IMR-90 (cell line): Measurements from ENCODE around the gene MLLT10. TPM values are rescaled to one million over a fixed set of nuclear protein-coding genes. Genes with fewer than 3 reads are reported as not detected.

Experiments used
- ATAC-seq: fragments of 200-7000 bp; cut with Tn5 transposase; 2 replicates; pipeline ENCODE4 v1.9.1; 2020; ENCODE audit warnings: low read depth, mild to moderate bottlenecking, moderate library complexity
- BruUV-seq: library from RNA; stranded (reverse); fragments of 400-500 nt; replicated peaks from 2 replicates; lab custom pipeline; 2021; lab: Mats Ljungman, UMichigan
- CTCF ChIA-PET: fragments of 300-600 bp; formaldehyde crosslinking; extraction: SDS; loops from one replicate; lab custom pipeline; 2021; ENCODE audit warnings: antibody characterized with exemption; lab: Yijun Ruan, JAX
- POLR2A ChIA-PET: fragments of 300-600 bp; sonication (Branson Sonifier 250); formaldehyde crosslinking; loops from one replicate; lab custom pipeline; 2022; ENCODE audit warnings: antibody characterized with exemption; ENCODE audit not compliant: unreplicated experiment; lab: Charles Lee
- DNase-seq: peaks from one replicate; pipeline ENCODE4 v3.0.0; 2013
- H2AFZ ChIP-seq: replicated peaks from 2 replicates; pipeline ENCODE3; 2013; ENCODE audit warnings: low read length, mild to moderate bottlenecking; ENCODE audit not compliant: poor library complexity
- H2AK5ac ChIP-seq: 2 replicates; pipeline ENCODE4 v1.6.1; 2013; ENCODE audit warnings: low read depth, low read length, inconsistent platforms
- H2AK9ac ChIP-seq: replicated peaks from 2 replicates; pipeline ENCODE3; 2013; ENCODE audit warnings: mild to moderate bottlenecking, low read depth, low read length, moderate library complexity; ENCODE audit not compliant: poor library complexity
- H2BK120ac ChIP-seq: 2 replicates; pipeline ENCODE4 v1.6.1; 2013; ENCODE audit warnings: low read depth, low read length, inconsistent platforms
- H2BK15ac ChIP-seq: 3 replicates; pipeline ENCODE4 v1.6.1; 2013; ENCODE audit warnings: low read depth, low read length, inconsistent platforms
- H2BK20ac ChIP-seq: 2 replicates; pipeline ENCODE4 v1.6.1; 2013; ENCODE audit warnings: low read depth, mild to moderate bottlenecking, inconsistent platforms, low read length, moderate library complexity
- H2BK5ac ChIP-seq: 2 replicates; pipeline ENCODE4 v1.6.1; 2013; ENCODE audit warnings: mild to moderate bottlenecking, low read depth, low read length, inconsistent platforms; ENCODE audit not compliant: poor library complexity, severe bottlenecking
- H3K14ac ChIP-seq: replicated peaks from 2 replicates; pipeline ENCODE4 v1.6.1; 2013; ENCODE audit warnings: low read depth, low read length, inconsistent platforms
- H3K18ac ChIP-seq: 2 replicates; pipeline ENCODE4 v1.6.1; 2013; ENCODE audit warnings: low read depth, low read length, control low read depth
- H3K23ac ChIP-seq: 2 replicates; pipeline ENCODE4 v1.6.1; 2013; ENCODE audit warnings: low read depth, low read length, inconsistent platforms
- H3K27ac ChIP-seq: 2 replicates; pipeline ENCODE4 v1.5.1; 2013; ENCODE audit warnings: mild to moderate bottlenecking, control low read depth, low read length; ENCODE audit not compliant: insufficient read depth
- H3K27me3 ChIP-seq: 2 replicates; pipeline ENCODE4 v1.6.1; 2013; ENCODE audit warnings: low read length; ENCODE audit not compliant: control insufficient read depth, insufficient read depth
- H3K36me3 ChIP-seq: 2 replicates; pipeline ENCODE4 v1.6.1; 2013; ENCODE audit warnings: low read length, mixed read lengths; ENCODE audit not compliant: control insufficient read depth, insufficient read depth
- H3K4ac ChIP-seq: 2 replicates; pipeline ENCODE4 v1.6.1; 2013; ENCODE audit warnings: low read depth, low read length, inconsistent platforms
- H3K4me1 ChIP-seq: 2 replicates; pipeline ENCODE4 v1.6.1; 2013; ENCODE audit warnings: low read length, mixed read lengths; ENCODE audit not compliant: control insufficient read depth, insufficient read depth
- H3K4me2 ChIP-seq: 2 replicates; pipeline ENCODE4 v1.6.1; 2013; ENCODE audit warnings: low read depth, mild to moderate bottlenecking, control low read depth, low read length, moderate library complexity
- H3K4me3 ChIP-seq: 2 replicates; pipeline ENCODE4 v1.5.1; 2013; ENCODE audit warnings: low read depth, mild to moderate bottlenecking, control low read depth, low read length, moderate library complexity; ENCODE audit not compliant: insufficient read depth
- H3K56ac ChIP-seq: 2 replicates; pipeline ENCODE4 v1.6.1; 2013; ENCODE audit warnings: low read length, inconsistent platforms; ENCODE audit not compliant: insufficient read depth; ENCODE audit errors: extremely low read depth
- H3K79me1 ChIP-seq, 2 experiments: 2 replicates each; pipeline ENCODE4 v1.6.1; 2013; ENCODE audit warnings: low read length in 2 of 2, inconsistent platforms in 1 of 2, low read depth in 1 of 2
- H3K9ac ChIP-seq: 2 replicates; pipeline ENCODE4 v1.6.1; 2013; ENCODE audit warnings: low read depth, low read length, control low read depth
- H3K9me1 ChIP-seq: 2 replicates; pipeline ENCODE4 v1.6.1; 2013; ENCODE audit warnings: low read length, inconsistent platforms; ENCODE audit not compliant: insufficient read depth
- H3K9me3 ChIP-seq: 2 replicates; pipeline ENCODE4 v1.6.1; 2013; ENCODE audit warnings: low read length; ENCODE audit not compliant: control insufficient read depth, insufficient read depth
- H4K20me1 ChIP-seq: 2 replicates; pipeline ENCODE4 v1.6.1; 2013; ENCODE audit warnings: low read length, inconsistent platforms; ENCODE audit not compliant: insufficient read depth
- H4K5ac ChIP-seq: 2 replicates; pipeline ENCODE4 v1.6.1; 2013; ENCODE audit warnings: mild to moderate bottlenecking, low read depth, low read length, control low read depth
- H4K8ac ChIP-seq, 2 experiments: 2 replicates each; pipeline ENCODE4 v1.6.1; 2013; ENCODE audit warnings: low read depth in 2 of 2, low read length in 2 of 2, control low read depth in 1 of 2, inconsistent platforms in 1 of 2
- H4K91ac ChIP-seq: 2 replicates; pipeline ENCODE4 v1.6.1; 2013; ENCODE audit warnings: low read depth, low read length, inconsistent platforms; ENCODE audit not compliant: insufficient read depth
- BHLHE40 ChIP-seq: fragments of 150-350 bp; IDR thresholded peaks from 2 replicates; pipeline ENCODE4 v1.6.1; 2016; ENCODE audit warnings: mild to moderate bottlenecking, low read depth, low read length
- CEBPB ChIP-seq: IDR thresholded peaks from 2 replicates; pipeline ENCODE4 v1.6.1; 2012; ENCODE audit warnings: low read depth, low read length, improper control_type of control experiment
- CHD1 ChIP-seq: IDR thresholded peaks from 2 replicates; pipeline ENCODE4 v1.6.1; 2012; ENCODE audit warnings: low read depth, low read length, improper control_type of control experiment
- CTCF ChIP-seq: conservative IDR thresholded peaks from 2 replicates; pipeline ENCODE4 v1.5.1; 2012; ENCODE audit warnings: mild to moderate bottlenecking, low read depth, low read length, improper control_type of control experiment
- MXI1 ChIP-seq: IDR thresholded peaks from 2 replicates; pipeline ENCODE4 v1.6.1; 2012; ENCODE audit warnings: low read depth, mild to moderate bottlenecking, low read length, moderate library complexity, borderline replicate concordance
- RAD21 ChIP-seq: IDR thresholded peaks from 2 replicates; pipeline ENCODE4 v1.6.1; 2012; ENCODE audit warnings: low read length, improper control_type of control experiment
- SMC3 ChIP-seq: fragments of 150-350 bp; IDR thresholded peaks from 2 replicates; pipeline ENCODE4 v1.6.1; 2016; ENCODE audit warnings: low read depth, mild to moderate bottlenecking, antibody characterized with exemption, low read length, moderate library complexity
- WGBS, 2 experiments: methylation state at CpG; one replicate each; pipeline versions ENCODE4 v1.1.5 to v1.1.7; 2013; ENCODE audit warnings: missing lambda C conversion rate in 2 of 2; ENCODE audit not compliant: insufficient read length in 1 of 2; ENCODE audit errors: extremely low coverage in 2 of 2; 5-methylcytosine and 5-hydroxymethylcytosine counted together
- dilution Hi-C: fragments of 300-500 bp; cut with HindIII; formaldehyde crosslinking; loops from one replicate; pipeline ENCODE4 v1.14.3; 2018; ENCODE audit warnings: low sequenced_read_pairs; ENCODE audit not compliant: unreplicated experiment
- in situ Hi-C: fragments of 300-500 bp; cut with MboI; formaldehyde crosslinking; loops from 3 replicates; pipeline ENCODE4 v1.14.3; 2019; ENCODE audit warnings: low sequenced_read_pairs, inconsistent platforms, mixed read lengths
- intact Hi-C: fragments of 100-400 bp; cut with micrococcal nuclease; formaldehyde crosslinking; loops from 2 replicates; pipeline ENCODE4 v1.10.0; 2022
- polyA plus RNA-seq, 3 experiments: library from polyadenylated mRNA; depleted of rRNA; stranded (reverse); fragments of >200 nt; gene quantifications; 2 replicates each; pipeline ENCODE4 v1.2.3, GENCODE V29; 2012; ENCODE audit warnings: low replicate concordance in 1 of 3
- total RNA-seq: library from RNA; depleted of rRNA; stranded (reverse); fragments of >200 nt; gene quantifications from 2 replicates; pipeline ENCODE4 v1.2.3, GENCODE V29; 2012

Gene MLLT10
- total and polyA plus RNA-seq, 2 of the 4 experiments (the other 2 are of a cell fraction) = 22.5 to 29.0 TPM

DNA sequence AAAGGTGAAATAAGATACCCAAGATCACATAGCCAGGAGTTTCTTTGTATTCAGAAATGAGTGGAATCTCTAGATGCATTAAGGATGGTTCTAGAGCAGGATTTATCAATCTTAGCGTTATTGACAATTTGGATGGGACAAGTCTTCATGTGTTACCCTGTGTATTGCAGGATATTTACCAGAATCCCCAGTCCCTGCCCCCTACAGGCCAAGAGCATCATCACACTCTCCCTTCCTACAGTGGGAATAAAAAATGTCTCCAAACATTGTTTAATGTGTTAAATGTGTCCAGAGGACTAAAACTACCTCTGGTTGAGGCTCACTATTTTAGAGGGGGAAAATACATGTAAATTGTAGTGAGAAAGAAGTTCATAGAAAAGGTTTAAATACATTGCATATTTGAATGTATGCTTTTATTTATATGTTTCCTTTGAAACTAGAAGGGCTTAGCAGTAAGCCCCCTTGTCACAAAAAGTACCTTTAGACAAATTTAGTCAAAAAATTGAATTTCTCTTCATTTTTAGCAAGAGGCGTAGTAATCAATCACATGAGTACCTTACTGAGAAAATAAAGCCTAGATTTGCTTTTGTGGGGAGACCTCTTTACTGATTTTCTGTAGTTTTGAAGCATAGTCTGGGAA, 141.2 kb downstream of the MLLT10 start:
- Histone ChIP-seq H3K4ac (no peak overlapping the region), H3K79me1 (peaks cover 10 to 44% of the 10 kb centered on the region in 2 experiments), H3K14ac (no peak overlapping the region), H3K4me1 (no peaks in the 10 kb centered on the region), H4K8ac (no peak overlapping the region), H3K9me3 (no peaks in the 10 kb centered on the region), H3K4me2 (no peak overlapping the region), H4K20me1 (no peaks in the 10 kb centered on the region), H2AK9ac (no peak overlapping the region), H3K56ac (no peak overlapping the region), H4K91ac (no peak overlapping the region), H2AK5ac (no peak overlapping the region), H3K9me1 (0 out of 2 replicates have a peak, but pooled peaks cover 7% of the 10 kb centered on the region), H2BK5ac (no peak overlapping the region), H2BK20ac (no peak overlapping the region), H3K36me3 (peaks cover 3% of the 10 kb centered on the region), H3K4me3 (no peak overlapping the region), H2BK15ac (no peak overlapping the region), H2AFZ (no peak overlapping the region), H3K18ac (no peak overlapping the region), H4K5ac (no peak overlapping the region), H3K27ac (no peak overlapping the region), H3K27me3 (no peaks in the 10 kb centered on the region), H3K9ac (no peak overlapping the region), H2BK120ac (no peak overlapping the region), H3K23ac (no peak overlapping the region)
- ATAC-seq (peak; percentile 77), DNase-seq (peak; percentile 29)
- ChIA-PET POLR2A (no interaction called here), CTCF (interaction anchor here (0.7 kb wide), 1 partner anchor 12 kb away, joined by 3 read pairs; no protein-coding TSS in a partner anchor)
- dilution Hi-C loops (no loop called here), intact Hi-C loops (no loop called here), in situ Hi-C loops (no loop called here)
- TF ChIP-seq RAD21 (peak; percentile 40), CTCF (peak; percentile 49), SMC3 (0 out of 2 replicates have a peak, but pooled peaks have one; percentile 15), MXI1 (no peak), CEBPB (no peak), BHLHE40 (no peak), CHD1 (no peak)
- no CpG with 5 or more reads among the region's 2 CpGs for WGBS, 2 experiments
- no TSS peak for BruUV-seq
